Pons (tissue), 1 donor: ENCODE data around the gene EVC.
"Not testable (repeated sequence)": the region's sequence is repeated elsewhere in the genome, so short reads cannot be mapped to it uniquely, and the experiment has no call there.

Experiments
- DNase-seq: peaks from one replicate; pipeline ENCODE4 v3.0.0-alpha.2; 2016; ENCODE audit warnings: low spot score

The EVC gene

DNA sequence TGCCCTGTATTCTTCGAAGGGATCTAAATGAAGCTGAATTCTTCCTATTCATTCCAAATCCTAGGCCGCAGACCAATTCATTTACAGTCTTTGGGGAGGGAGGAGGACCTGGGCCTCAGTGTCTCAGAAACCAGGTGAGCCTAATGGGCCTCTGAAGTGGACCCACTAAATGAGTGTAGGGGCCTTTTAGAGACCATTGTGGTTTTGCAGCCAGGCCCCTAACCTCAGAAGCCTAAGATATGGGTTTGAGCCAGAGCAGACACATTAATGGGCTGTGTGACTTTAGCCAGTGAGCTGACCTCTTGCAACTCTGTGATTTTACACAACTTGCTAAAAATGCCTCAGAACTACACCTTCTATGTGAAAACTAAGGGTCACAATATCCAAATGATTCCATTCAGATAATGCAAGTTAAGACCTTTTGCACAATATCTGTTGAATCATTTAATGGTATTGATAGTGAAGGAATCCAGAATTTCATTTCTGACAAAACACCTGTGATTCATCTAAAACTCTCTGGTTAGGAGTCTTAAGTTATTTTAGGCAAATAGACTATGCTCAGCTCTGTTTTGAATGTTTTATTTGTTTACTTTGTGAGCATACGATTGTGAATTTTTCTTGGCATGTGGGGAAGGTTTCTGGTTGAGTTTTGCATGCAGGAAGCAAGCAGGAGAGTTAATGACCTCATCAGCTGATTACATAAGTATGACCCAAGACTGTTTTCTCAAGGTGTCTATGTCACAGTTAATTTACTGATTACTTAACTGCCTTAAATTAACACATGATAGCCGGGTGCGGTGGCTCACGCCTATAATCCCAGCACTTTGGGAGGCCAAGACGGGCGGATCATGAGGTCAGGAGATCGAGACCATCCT lies 75.0 kb downstream of the EVC start:
- DNase-seq: no peak

DNA sequence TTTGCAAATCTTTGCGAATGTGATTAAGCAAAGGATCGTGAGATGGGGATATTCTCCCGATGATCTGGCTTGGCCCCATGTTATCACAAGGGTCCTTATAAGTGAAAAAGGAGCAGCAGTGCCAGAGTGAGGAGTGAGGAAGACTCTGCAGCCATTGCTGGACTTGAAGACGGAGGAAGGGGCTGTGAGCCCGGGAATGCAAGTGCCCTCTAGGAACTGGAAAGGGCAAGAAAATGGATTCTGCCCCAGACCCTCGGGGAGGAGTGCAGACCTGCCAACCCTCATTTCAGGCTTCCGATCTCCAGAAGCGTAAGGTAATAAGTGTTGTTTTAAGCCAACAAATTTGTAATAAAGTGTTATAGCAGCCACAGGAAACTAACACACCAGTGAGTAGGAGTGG lies 76.3 kb downstream of the EVC start:
- DNase-seq: no peak

DNA sequence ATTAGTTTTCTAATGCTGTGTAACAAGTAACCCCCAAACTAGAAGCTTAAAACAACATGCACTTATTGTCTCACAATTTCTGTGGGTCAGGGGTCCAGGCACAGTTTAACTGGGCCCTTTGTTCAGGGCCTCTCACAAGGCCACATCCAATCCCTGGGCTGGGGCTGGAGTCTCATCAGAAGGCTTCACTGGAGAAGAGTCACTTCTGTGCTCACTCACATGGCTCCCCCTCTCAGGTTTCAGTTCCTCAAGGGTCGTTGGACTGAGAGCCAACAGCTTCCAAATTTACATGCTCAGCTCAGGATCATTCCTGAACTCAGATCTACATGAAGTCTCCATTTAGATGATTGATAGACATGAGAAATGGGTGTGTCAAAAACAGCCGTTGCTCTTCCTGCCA lies 77.1 kb downstream of the EVC start:
- DNase-seq: no peak

DNA sequence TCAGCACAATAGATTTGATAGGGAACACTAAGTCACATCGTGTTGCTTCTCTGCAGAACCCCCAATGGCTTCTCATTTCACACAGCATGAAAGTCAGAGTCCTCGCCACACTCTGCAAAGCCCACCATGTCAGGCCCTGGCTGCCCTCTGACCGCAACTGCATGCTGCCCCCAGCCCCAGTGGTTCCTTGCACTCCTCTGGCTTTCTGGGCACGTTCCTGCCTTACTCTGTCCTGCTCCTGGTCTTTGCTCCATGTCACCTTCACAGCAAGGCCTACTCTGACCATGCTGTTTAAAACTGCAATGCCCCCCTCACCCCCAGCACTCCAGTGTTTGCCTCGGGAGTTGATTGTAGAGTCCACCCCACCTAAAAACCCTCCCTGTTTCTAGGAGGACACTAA lies 78.1 kb downstream of the EVC start:
- DNase-seq: no peak

DNA sequence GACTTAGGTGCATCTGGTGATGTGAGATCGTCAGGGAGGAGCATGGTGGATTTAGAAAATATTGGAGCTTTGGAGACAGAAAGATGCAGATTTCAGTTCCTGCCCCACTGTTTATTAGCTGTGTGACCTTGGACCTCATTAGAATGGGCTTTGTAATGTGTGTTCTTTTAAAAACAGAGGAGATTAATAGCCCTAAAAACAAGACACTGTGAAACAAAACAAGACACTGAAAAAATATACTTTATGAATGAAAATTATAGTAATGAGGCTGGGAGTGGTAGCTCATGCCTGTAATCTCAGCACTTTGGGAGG lies 79.5 kb downstream of the EVC start:
- no peak for DNase-seq

DNA sequence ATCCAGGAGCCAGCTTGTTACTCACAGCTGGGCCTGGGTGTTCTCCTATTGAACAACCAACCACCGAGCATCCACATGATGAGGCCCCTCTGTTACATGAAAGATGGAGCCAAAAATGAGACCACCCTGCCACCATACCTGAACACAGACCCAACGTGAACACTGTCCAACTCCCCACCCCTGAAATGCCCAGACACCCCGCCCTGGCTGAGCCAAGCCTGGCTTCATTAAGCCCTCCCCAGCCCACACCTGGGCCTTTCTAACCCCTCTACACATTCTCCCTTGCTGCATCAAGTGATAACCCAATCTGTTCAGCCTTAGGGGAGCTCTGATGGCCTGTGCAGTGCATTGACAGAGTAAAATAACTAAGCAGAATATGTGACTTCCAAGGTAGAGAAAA lies 80.7 kb downstream of the EVC start:
- no peak for DNase-seq

DNA sequence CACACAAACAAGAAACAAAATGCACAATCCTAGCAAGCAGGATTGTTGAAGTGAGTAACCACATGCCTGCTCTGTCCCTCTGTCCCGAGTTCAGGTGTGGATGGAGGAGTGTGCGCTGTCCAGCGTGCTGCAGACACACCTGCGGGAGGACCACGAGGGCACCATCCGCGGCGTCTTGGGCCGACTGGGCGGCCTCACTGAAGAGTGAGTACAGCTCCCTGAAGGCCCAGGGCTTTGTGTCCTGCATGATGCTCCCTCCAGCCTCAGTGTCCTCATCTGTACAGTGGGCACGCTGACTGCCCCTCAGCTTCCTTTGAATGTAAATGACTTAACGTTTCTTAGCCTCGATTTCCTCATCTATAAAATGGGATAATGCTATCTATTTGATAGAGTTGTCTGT lies 82.5 kb downstream of the EVC start:
- no peak for DNase-seq

DNA sequence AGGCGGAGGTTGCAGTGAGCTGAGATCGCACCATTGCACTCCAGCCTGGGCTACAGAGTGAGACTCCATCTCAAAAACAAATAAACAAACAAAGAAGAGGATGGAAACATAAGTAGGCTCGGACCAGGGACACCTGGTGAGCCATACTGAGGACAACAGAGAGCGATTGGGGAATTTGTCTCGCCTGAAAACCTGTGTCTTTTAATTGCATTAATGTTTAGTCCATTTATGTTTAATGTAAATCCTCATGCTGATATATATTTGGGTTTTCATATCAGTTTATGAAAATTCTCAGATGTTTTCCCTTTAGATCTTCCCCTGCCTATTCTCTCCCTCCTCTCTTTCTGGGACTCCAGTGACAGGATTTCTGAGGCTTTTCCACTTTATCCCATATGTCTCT lies 84.6 kb downstream of the EVC start:
- no peak for DNase-seq

DNA sequence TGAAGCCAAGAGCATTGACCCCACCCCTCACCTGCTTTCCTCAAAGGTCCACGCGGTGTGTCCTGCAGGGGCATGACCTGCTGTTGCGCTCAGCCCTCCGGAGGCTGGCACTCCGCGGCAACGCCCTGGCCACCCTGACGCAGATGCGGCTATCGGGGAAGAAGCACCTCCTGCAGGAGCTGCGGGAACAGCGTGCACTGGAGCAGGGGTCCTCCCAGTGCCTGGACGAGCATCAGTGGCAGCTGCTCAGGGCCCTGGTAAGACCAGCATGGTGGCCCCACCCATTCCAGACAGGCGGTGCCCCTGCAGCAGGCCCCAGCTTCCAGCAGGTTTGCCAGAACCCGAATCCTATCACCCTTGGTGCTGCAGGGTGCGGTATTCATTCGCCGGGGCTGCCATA lies 86.0 kb downstream of the EVC start:
- DNase-seq: no peak

DNA sequence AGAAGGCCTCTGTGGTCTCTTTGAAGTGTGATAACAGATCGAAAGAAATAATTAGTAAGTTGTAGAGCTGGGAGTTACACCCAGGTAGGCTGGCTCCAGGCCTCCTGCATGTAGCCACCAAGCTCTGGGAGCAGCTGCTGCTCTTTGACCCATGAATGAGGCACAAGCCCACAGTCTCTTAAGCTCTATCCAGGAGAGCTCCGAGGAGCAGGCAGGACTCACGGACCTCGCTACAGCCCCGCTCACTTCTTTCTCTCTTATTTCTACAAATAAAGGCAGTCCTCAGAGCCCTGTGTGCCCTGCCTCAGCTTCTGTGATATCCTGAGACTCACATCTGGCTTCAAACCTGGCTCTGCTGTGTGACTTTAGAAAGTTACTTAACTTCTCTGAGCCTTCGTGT lies 86.9 kb downstream of the EVC start:
- no peak for DNase-seq

DNA sequence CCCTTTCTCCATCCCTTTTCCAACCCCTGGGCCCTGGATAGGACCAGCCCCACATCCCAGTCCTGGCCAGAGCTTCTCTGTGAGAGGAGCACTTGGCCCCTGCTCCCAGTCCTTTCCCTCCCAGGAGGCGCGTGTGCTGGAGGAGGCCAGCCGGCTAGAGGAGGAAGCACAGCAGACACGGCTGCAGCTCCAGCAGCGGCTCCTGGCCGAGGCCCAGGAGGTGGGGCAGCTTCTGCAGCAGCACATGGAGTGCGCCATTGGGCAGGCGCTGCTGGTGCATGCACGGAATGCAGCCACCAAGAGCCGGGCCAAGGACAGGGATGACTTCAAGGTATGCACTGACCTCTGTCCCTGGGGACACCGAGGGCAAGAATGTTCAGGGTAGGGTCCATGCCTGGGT lies 87.5 kb downstream of the EVC start:
- no peak for DNase-seq

DNA sequence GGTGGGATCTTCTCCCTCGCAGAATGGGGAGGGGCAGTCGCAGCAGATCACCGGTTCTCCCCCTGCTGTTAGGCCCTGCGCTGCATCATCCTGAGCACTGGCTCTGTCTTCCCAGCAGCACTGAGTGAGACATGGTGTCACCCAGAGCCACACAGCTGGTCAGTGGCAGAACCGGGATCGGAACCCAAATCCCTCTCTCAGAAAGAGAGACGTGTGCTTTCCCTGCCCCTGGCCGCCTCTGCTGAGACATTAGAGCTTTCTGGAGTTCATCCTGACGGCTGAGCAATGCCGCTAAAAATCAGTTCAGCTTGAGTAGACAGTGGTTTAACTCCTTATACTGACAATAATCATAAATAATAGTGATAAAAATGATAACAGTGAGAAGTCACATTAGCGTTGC lies 87.9 kb downstream of the EVC start:
- DNase-seq: no peak

DNA sequence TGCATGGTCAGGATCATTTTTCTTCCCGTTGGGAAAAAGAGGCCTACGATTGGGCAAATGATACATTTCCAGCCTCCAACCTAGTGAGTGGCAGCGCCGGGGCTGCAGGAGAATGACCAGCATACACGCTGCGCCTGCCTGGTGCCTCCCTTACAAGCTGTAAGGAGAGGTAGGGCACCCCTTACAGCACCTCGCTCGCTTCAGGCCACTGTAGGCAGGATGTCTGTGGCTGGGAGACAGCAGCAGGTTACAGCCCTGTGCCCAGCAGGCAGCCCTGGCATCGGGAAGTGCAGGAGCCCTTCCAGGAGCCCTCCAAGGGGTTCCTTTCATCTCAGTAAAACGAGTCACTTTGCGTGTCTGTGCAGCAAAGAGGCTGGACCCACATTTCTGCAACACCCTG lies 88.4 kb downstream of the EVC start:
- no peak for DNase-seq

DNA sequence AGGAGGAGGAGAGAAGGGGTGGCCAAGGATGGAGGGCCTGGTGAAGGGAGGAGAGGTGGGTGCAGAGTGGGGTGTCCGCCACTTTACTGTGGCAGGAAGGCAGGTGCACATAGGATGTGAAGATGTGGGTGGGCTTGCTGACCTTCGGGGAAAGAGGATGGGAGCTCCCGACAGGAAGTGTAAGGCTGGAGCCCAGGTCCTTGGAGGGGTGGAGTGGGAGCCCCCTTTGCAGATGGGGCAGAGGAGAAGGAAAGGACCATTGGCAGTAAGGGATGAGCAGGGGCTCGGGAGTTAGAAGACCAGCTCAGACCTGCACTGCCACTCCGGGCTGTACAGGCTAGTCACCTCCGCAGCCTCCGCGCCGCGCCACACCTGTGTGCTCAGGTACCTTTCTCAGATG lies 89.5 kb downstream of the EVC start:
- no peak for DNase-seq

DNA sequence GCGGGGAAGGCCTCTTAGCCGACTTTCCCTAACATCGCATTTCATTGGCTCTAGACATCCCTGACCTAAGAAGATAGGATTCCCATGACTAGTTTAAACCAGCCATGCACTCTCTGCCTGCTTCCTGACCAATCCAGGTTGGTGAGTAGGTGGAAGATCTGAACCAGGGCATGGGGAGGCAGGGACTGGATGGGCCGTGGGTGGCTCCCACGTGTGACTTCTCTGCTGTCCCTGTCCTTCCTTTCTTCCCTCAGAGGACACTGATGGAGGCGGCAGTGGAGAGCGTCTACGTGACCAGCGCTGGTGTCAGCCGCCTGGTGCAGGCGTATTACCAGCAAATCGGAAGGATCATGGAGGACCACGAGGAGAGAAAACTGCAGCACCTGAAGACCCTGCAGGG lies 90.7 kb downstream of the EVC start:
- no peak for DNase-seq

DNA sequence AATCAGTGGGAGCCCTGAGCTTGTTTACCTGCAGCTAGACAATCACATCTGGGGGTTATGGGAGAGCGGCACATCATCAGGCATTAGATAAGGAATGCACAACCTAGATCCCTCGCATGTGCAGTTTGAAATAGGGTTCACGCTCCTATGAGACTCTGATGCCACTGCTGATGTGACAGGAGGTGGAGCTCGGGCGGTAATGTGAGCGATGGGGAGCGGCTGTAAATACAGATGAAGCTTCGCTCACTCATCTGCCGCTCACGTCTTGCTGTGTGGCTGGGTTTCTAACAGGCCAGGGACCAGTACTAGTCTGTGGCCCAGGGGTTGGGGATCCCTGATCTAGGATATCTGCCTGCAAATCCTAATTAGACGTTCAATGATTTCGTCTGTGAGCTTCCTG lies 91.6 kb downstream of the EVC start:
- no peak for DNase-seq

DNA sequence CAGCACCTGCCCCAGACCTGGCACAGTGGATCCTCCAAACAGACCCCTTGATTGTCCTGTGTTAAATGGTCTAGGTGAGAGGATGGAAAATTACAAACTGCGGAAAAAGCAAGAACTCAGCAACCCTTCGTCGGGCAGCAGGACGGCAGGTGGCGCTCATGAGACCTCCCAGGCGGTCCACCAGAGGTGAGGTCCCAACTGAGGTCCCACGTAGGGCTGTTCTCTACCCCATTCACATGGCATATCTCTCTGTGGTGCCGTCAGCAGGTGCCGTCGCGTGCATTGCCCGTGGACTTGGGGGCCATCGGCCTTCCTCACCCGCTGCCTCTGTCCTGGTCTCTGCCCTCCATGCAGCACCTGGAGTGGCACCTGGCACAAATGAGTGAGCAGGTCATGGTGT lies 93.7 kb downstream of the EVC start:
- DNase-seq: no peak

DNA sequence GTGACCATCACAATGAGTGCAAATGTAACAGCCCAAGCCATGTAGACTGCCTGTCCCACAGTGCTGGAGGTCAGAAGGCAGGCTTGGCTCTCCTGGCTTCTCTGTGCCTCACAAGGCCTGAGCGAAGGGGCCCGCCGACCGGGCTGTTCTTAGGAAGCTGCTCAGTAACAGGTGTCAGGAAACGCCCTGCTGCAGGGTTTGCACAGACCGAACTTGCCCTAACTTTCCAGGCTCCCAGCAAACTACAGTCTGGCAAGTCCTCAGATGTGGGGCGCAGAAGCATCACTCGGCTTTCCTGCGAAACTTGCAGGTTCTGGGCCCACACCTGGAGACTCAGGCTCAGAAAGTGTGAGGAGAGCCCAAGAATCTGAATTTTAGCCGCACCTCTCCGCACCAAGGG lies 94.3 kb downstream of the EVC start:
- no peak for DNase-seq

DNA sequence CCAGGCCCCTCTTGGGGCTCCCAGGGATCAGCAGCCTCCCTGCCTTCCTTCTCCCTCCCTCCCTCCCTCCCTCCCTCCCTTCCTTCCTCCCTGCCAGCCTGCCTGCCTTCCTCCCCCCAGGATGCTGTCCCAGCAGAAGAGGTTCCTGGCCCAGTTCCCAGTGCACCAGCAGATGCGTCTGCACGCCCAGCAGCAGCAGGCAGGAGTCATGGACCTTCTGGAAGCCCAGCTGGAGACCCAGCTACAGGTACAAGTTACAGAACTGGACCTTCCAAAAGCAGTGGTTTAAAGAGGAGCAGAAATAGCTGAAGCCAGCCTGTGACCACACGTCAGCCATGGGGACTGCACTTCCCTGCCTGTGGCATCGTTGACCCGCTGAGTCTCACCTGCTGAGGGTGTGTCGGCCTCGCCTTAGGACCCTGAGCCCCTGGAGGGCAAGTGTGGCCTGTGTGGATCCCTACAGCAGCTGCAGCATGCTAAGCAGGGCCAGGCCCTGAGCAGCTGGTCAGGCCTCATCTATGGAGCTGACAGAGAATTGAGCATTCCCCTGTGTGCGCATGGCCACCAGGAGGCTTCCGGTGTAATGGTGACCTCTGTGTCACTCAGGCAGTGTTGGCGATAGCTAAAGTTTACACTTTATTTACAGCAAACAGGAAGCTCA lies 97.2 kb downstream of the EVC start:
- no peak for DNase-seq

DNA sequence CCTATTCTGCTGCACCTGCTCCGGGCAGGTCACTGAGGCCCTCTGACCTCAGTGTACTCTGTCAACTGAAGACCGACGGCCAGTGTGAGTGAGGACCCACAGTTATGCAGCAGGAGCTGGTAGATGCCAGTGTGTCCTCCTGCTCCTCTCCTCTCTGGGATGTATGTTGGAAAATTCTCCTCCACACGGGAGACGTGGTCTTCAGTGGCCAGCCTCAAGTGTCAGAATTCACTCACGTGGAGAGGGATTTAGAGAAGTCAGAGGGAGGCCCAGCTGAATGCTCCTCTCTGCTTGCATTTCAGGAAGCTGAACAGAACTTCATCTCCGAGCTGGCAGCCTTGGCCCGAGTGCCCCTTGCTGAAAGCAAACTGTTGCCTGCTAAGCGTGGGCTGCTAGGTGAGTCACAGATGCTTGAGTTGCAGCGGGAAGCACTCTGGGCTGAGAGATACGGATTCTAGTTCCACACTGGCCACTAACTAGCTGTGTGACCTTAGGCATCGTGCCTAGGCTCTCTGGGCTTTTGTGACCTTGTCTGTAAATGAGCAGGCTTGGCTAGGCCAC lies 98.3 kb downstream of the EVC start:
- DNase-seq: no peak

DNA sequence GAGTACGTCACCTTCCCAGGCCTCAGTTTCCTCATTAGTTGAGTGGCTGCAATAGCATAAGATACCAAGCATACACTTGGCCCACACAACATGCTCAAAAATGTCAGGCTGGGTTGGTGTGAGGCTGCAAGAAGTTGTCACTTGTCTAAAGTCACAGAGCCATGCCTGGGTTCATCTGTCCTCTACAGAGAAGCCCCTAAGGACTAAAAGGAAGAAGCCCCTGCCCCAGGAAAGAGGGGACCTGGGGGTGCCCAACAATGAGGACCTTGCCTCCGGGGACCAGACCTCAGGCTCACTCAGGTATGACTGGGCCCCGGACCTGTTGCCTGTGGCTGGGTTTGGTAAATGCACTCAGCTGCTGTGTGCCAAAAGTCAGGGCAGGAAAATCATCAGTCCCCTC lies 99.2 kb downstream of the EVC start:
- DNase-seq: no peak

DNA sequence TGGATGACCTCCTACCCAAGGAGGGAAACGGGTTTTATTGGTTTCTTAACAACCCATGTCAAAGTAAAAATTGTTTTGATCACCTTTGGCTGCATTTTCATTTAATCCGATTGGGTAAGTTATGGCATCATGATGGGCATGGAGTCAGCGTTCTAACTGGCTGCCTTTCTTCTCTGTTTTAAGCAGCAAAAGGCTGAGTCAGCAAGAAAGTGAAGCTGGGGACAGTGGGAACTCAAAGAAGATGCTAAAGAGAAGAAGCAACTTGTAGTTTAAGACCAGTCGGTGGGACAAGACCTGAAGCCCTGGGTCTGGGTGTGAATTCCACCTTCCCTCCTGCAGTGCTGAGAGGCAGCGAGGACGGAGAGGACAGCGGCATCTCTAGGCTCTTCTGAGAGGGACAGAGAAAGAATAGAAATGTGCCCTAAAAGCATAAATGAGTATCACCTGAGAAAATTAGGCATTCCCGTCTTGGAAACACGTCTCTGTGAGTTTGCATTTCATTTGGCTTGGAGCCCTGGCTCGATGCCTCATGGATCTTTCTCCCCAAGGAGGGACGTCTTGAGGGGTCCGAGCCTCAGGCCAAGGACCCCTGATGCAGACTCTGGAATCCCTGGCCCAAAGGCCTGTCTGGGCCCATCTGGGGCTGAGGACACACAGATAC lies 99.9 kb downstream of the EVC start:
- no peak for DNase-seq

DNA sequence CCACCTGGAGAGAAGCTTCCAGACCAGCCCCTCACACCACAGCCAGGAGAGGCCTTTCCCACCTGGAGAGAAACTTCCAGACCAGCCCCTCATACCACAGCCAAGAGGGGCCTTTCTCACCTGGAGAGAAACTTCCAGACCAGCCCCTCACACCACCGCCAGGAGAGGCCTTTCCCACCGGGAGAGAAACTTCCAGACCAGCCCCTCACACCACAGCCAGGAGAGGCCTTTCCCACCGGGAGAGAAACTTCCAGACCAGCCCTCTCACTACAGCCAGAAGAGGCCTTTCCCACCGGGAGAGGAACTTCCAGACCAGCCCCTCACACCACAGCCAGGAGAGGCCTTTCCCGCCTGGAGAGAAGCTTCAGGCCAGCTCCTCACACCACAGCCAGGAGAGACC lies 101.1 kb downstream of the EVC start:
- not testable (repeated sequence) for DNase-seq
